GM18868 (cell line): ENCODE results near the gene BMPR1B.

Experiments used
- ATAC-seq: cut with Tn5 transposase; IDR thresholded peaks from one replicate; pipeline ENCODE4 v1.9.1; 2021; ENCODE audit warnings: mild to moderate bottlenecking, moderate library complexity; ENCODE audit not compliant: unreplicated experiment

BMPR1B gene

DNA sequence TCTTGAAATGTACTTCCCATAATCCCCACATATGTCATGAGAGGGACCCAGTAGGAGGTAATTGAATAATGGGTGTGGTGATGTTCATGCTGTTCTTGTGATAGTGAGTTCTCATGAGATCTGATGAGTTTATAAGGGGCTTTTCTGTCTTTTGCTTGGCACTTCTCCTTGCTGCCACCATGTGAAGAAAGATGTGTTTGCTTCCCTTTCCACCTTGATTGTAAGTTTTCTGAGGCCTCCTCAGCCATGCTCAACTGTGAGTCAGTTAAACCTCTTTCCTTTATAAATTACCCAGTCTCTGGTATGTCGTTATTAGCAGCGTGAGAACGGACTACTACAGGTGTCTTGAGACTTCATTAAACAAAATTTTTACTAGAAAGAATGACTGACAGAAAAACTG lies 323.2 kb downstream of the BMPR1B start:
- no peak for ATAC-seq

DNA sequence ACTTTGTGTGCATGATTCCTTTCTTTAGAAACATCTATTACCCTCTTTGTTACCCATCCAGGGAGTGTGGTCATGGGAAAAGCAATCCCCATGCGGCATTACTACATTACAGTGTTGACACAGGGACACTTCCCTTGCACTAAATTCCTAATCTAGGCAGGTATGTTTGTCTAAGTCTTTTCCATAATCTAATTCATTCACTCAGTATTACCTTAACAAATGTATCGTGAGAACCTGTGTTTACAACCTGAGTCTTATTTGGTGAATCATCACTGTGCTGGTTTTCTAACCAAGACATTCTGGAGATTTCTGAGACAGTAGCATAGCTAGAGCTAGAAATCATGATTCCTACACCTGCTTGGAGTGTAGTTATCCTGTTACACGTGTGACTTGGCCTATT lies 326.8 kb downstream of the BMPR1B start:
- ATAC-seq, result no peak

DNA sequence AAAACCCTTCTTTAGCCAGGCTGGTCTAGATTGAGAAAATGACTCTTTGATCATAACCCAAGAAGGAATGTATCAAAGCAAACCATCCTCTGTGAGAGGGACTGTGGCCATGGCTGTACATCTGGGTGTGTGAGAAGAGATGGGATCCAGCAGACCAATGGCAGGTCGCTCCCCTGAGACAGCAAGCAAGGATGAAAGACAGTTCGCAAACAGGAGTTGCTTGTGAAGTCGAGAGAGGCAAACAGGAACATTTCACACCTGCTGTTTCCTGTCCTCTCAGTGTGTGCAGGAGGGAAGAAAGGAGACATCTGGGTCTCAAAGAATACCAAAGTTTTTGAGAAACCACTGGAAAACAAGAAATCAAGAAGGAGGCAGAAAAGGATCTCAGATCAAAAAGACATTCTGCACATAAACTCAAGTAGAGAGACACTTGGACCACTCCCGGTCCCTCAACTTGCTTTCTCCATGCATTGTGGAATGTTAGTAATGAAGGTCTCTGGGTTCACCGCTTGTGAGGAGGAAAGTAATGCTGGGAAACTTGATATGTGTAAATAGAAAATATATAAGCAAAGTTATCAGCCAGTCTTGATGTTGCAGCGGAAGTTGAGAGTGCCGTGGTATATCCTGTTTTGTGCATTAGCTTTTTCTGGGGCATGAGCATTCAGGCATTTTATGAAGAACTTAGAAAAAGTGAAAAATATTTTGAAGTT lies 327.5 kb downstream of the BMPR1B start:
- no peak for ATAC-seq

DNA sequence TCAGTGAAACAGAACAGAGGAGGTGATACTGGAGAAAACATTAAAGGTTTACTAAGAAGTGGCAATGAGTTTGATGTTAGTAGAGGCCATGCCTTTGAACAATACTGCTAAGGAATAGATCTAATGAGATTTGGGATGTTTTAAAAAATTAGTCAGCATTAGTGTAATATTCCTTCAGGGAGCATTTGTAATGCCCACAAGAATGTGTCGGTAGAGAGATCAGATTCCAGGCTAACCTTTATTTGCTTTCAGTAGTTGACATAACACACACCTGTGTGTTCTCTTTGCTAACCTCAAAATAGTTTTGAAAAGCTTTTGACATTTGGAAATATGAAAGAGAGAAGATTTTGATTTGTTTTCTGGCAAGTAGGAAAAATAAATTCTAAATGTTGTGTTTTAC lies 328.8 kb downstream of the BMPR1B start:
- no peak for ATAC-seq

DNA sequence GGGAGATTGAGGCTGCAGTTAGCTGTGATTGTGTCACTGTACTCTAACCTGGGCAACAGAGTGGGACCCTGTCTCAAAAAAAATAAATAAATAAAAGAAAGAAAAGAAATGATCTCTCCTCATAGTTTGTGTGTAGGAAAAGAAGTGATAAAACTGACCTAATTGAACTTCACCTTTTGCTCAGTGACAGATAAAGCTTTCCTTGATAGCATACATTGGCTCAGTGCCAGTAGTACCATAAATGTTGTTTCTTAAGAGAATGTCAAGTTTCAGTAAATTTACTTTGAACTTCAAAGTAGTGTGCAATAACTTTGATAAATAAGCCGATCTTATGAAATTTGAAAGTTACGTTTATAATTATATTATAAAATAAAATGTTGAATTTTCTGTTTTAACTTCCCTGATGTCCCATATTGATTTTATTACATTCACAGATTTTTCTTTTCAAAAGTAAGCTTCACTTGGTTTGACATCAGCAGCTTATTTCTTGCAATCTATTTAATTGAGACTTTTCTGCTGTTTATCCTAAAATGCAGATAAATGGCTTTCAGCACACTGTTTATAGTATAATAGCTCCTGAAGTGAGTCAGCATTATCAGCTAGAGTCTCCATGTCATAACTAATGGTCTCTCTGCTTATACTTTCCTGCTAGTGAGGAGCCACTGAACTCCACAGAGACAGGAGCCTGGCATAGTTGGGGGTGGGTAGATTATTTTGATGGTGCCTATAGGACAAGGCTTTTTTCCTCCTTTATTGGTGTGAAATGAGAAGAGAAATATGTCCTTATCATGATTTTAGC lies 330.1 kb downstream of the BMPR1B start:
- ATAC-seq, result no peak

DNA sequence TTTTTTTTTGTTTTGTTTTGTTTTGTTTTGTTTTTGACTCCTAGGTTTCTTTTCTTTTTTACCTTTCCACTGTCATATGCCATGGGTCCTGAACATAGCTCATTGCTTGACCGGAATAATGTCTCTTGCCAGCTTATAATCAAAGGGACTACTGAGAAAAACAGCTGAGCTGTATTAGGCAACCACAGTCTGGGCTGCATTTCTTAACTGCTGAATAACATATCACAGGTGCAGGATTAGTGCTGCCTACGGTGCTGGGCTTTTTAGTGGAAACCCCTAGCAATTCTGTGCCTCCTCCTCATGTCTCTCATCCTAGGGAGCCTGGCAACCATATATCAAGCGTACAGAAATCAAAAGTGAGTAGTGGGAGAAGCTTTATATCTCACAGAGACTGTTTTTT lies 333.5 kb downstream of the BMPR1B start:
- ATAC-seq, result no peak

DNA sequence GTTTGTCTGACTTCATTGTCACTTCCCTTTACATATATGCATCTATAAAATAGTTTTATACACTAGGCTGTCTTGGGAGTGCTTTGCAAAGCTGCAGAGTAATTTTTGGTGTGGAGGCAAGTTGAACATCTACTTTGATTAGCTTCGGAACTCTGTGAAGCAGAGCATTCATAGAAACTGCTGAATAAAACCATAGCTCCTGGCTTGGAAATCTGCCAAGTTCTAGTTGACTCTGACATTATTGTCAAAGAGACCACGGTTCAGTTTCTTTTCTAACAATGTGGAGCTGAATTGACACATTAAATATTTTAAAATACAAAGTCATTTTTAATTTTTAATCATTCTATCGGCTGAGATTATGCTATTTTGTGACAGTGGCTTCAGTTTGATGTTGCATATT lies 335.0 kb downstream of the BMPR1B start:
- no peak for ATAC-seq

DNA sequence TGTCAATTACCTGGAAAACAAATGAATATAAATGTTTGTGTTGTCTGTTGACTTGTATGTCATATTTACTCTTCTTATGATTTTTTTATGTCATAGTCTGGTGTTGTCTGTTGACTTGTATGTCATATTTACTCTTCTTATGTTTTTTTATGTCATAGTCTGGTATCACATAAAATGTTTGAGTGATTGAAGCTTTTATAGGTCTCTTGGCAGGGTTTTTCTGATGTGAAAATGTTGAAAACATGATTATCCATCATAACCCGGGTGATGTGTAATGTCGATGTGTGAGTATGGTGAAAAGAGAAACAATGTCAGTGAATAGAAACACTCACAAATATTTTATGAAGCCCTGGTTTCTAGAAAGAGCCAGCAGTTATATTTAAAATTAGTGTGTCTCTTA lies 335.7 kb downstream of the BMPR1B start:
- no peak for ATAC-seq

DNA sequence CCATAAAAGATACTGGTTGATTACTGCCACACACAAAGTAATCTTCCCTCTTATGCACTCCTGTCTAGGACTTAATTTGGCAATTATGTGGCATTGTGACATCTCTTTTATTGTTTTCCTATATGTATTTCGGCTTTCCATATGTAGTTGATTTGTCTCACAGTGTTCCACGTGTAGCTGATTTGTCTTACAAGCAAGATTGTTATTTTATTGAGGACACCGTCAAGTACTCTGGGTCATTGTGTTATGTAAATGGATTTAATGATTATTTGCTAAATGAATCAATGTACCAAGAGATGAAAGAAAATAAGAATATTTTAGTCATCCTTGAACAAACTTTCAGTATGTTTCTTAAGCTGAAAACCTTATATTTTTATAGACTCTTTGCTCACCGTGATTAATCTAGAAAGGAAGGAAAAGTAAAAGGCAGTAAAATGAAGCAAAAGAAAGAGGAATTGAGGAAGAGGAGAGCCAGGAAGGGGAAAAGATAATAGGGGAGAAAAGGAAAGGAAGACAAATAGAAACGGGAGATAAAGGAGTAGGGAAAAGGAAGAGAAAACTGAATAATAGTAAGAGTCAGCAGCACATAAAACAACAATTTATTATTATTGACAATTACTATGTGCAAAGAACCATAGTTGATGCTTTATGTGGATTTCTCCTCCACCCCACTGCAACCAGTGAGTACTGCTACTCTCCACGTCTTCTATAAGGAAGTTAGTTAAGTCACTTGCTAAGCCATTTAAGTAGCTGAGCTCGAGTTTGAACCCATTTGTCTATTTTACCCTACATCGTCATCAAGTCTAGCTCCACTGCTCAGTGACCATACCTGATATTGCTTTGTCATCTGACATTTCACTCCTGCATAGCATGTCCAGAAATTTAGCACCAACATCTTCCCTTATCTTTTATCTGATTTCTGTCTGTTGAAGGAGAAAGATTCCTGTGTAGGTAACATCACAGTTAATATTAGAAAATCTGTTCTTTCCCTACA lies 336.5 kb downstream of the BMPR1B start:
- ATAC-seq, result no peak

DNA sequence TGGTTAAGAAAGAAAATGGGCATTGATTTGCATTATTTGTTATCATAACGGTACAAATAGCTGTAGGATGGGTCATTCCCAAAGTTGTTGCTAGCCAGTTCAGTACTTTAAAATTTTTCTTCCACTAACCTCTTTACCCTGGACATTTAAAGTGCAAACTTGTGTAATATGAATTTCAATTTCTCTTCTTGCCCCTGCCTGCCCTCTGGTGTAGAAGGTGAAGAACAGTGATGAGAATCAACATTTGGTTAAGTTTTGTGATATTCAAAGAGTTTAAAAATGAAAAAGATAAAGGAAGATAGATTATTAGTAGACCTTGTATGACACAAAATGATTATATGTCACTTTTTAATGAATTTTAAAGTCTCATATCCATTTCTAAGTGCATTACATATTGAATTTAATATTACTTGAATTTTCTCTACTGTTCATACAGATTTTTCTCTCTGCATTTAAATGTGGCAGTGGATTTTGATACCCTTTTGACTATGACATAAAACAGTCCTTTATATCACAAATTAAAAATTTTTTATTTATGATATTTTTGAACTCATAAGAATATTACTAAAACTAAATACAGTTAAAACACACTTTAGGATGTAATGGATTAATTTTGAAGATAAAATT lies 337.7 kb downstream of the BMPR1B start:
- ATAC-seq, result no peak

DNA sequence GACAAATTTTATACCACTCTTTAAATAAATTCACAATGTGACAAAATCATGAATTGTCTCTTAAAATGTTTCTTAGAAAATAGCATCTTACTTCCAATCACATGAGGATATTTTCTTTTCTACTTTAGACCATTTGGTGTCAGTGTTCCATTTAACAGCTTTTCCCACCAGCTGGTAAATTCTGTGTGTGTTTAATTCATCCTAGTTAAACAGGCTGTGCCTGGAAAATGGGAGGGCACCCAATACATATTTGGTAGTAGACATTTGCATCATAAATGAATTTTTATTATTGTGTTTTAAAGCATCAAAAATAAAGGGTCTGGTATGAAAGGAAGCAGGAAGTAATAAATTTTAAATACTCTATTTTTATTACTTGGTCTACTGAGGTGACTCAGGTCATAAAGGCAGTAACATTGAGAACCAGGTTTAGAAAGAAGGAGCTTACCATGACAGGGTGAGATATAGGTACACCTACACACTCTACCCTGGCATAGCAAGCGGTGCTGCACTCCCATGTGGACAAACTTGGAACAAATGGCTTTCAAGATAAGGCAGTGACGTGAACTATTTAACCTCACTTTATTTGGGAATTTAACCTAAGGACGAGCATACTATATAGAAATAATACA lies 344.5 kb downstream of the BMPR1B start:
- ATAC-seq, result no peak

DNA sequence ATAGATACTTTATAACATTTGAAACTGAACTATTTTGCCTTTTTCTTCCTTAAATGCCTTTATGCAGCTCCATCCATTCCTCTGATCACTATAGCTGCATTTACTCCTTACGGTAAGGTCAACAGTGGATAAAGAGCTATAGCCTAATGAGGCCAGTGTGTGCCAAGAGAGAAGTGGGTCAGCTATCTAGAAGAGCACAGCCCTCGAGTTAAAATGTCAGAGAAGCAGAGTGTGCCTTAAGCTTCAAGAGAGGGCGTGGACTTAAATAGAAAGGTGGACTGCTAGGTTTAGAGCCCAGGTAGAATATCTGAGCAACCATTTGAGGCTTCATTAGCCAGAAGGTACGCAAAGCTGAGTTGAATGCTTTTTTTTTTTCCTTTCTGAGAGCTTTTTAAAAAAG lies 347.4 kb downstream of the BMPR1B start:
- ATAC-seq, result no peak

DNA sequence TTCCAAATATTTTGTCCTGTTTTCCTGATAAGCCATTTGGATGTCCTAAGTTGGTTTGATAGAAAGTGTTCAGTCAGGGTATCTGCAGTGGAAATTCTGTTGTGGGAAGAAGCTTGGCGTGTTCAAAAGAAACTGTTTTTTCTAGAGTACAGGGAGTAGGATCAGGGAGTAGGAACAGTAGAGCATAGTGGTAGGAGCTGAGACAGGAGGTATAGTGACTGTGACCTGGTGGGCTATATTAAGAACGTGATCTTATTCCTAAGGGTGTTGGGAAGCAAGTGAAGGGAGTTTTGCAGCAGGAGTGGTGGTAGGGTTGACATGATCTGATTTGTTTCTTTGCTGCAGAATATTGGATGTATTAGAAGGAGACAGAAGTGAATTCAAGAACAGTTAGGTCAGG lies 348.2 kb downstream of the BMPR1B start:
- no peak for ATAC-seq

DNA sequence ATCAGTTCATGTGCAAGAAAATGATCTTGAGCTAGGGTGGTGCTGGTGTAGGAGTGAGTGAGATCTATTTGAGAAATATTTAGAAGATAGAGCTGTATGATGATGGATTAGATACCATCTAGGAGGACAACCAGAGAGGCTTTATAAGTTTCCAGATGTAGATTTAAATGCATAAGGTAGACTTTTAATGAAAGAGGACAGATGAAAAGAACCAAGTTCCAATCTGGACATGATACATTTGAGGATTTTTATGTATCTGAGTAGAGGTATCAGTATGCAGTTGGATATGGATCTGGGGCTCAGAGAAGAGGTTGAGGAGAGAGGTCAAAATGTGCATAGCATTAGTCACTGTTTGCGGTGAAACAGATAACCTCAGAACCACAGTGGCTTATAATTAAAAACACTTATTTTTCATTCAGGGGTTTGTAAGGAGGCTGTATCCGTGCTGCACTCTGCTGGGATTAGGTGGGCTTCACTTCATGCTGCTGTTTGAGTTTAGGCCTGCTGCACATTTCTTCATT lies 348.7 kb downstream of the BMPR1B start:
- no peak for ATAC-seq

DNA sequence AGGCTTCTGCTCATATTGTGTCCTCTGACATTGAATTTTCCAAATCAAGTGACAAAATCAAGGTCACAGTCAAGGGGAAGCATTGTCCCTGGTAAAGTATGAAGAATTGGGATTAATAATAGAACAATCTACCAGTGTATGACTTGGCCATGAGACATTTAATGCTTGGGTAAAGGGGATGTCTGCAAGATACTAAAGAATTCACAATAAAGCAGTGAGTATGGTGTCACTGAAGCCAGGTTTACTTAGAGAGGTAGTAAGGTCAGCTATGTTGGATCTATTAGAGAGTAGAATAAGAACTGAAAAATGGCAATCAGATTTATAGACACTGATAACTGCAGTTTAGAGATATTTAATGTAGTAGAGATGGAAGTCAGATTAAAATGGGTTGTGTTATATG lies 349.2 kb downstream of the BMPR1B start:
- no peak for ATAC-seq

DNA sequence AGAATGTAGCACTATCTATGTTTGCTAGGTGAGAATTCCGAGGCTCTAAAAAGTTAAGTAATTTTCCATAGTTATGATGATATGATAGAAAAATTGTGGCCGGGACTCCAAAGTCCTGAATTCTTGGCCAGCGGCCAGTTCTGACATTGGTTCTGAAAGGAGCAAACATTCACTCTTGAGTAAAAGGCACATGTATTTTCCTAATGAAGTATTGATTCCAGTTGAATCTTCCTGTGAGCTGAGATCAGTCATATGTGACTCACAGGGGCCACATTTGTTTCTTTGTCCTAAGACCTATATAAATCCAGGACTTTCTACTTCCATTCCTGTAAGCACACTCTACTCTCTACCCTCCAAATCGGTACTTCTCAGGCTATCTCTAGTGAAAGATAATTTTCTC lies 349.9 kb downstream of the BMPR1B start:
- no peak for ATAC-seq

DNA sequence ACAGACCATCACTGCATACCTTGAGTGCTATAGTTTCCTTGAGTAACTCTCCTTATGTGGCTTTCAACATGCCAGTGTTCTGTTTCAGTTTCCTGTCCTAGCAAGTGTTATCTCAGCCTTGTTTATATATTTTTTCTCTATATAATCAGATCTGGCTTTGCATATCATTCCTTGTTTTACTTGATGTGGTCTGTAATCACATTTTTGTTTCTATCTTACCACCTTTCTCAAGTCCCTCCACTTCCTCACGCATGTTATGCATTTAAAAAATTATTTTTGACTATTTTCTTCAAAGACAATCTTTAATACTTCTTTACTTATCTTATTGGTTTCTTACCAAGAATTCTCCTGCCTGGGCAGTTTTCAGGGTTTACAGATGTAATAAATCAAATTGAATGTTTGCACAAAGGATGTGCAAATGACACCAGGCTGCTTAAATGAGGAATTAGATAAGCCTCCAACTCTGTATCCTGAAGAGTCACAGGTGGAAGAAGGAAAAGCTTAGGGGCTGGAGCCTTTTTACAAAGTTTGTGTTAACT lies 351.2 kb downstream of the BMPR1B start:
- no peak for ATAC-seq

DNA sequence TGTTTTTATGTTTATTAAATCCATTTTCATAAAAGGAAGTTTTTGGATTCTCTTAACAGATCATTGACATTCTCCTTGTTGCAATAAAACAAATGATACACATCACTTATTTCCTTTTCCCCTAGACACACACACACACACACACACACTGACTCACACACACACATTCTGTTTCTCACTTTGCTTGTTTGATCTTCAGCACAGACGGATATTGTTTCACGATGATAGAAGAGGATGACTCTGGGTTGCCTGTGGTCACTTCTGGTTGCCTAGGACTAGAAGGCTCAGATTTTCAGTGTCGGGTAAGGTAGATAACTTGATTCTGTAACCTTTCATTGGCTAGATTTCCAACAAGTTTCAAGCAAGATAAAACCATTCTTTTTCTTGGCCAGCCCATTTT lies 356.8 kb downstream of the BMPR1B start:
- no peak for ATAC-seq

DNA sequence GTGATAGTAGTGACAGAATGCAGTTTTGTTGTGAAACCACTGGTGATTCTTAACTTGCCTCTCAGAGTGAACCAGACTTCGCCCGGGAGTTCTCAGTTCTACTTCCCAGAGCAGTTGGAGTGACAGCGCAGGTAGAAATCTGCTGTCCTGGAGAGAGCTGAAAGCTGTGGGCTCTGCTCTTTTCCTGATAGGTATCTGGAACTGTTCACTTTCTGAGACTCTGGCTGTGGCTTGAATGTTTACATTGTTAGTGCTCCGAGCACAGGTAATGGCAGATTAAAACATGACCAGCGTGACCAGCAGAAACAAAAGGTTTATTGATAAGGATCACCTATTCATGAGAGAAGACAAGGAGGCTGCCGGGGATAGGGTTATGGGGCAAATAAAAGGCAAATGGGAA lies 360.7 kb downstream of the BMPR1B start:
- no peak for ATAC-seq

DNA sequence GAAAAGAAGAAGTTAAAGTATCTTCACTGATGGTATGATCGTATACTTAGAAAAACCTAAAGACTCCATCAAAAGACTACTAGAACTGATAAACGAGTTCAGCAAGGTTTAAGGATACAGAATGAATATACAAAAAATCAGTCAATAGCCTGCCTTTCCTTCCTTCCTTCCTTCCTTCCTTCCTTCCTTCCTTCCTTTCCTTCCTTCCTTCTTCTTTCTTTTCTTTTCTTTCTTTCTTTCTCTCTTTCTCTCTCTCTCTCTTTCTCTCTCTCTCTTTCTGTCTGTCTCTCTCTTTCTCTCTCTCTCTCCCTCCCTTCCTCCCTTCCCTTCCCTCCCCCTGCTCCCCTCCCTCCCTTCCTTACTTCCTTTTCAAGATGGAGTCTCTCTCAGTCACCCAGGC lies 362.7 kb downstream of the BMPR1B start:
- no peak for ATAC-seq
